ENCODE data around the gene PROCA1.

- TF ChIP-seq EZH2 (IDR thresholded peaks at IDR 0.05; ENCODE audit: borderline replicate concordance): no peak
- TF ChIP-seq CTCF (IDR thresholded peaks at IDR 0.05; ENCODE audit: poor library complexity): no peak
- TF ChIP-seq EZH2phosphoT487 (IDR thresholded peaks at IDR 0.05; ENCODE audit: low read depth, severe bottlenecking, unreplicated experiment): no peak
Observed at GRCh38 chr17:28746611-28747050, 34.9 kb upstream of the PROCA1 start.

Data from hepatocyte (in vitro differentiated cells).